H9 (cell line): ENCODE measurements around the gene MOCS1. TPM values are rescaled to one million over a fixed set of nuclear protein-coding genes. Genes with fewer than 3 reads are reported as not detected.

Experiments
- DNase-seq: peaks from one replicate; pipeline ENCODE4 v3.0.0-alpha.2; 2017
- H2AFZ ChIP-seq: one replicate; pipeline ENCODE4 v1.6.1; 2013; ENCODE audit warnings: mild to moderate bottlenecking, low read length, control low read depth, moderate library complexity
- H2AK5ac ChIP-seq: 2 replicates; pipeline ENCODE4 v1.6.1; 2013; ENCODE audit warnings: low read length, control low read depth, mixed read lengths; ENCODE audit not compliant: insufficient read length
- H2BK120ac ChIP-seq: one replicate; pipeline ENCODE4 v1.6.1; 2013; ENCODE audit warnings: low read depth, mild to moderate bottlenecking, low read length, control low read depth, inconsistent platforms; ENCODE audit not compliant: poor library complexity, severe bottlenecking
- H2BK12ac ChIP-seq: 2 replicates; pipeline ENCODE4 v1.6.1; 2013; ENCODE audit warnings: low read length, control low read depth, mixed read lengths, low read depth; ENCODE audit not compliant: insufficient read length
- H2BK15ac ChIP-seq: 2 replicates; pipeline ENCODE4 v1.6.1; 2013; ENCODE audit warnings: low read depth, low read length, control low read depth
- H2BK20ac ChIP-seq: one replicate; pipeline ENCODE4 v1.6.1; 2013; ENCODE audit warnings: low read depth, mild to moderate bottlenecking, low read length, control low read depth, inconsistent platforms; ENCODE audit not compliant: poor library complexity, severe bottlenecking
- H2BK5ac ChIP-seq: 2 replicates; pipeline ENCODE4 v1.6.1; 2013; ENCODE audit warnings: low read length, control low read depth, mixed read lengths; ENCODE audit not compliant: insufficient read length
- H3K14ac ChIP-seq: 2 replicates; pipeline ENCODE4 v1.6.1; 2013; ENCODE audit warnings: low read length, control low read depth; ENCODE audit not compliant: insufficient read depth
- H3K18ac ChIP-seq: 2 replicates; pipeline ENCODE4 v1.6.1; 2013; ENCODE audit warnings: low read depth, mild to moderate bottlenecking, mixed read lengths, low read length, control low read depth; ENCODE audit not compliant: insufficient read length
- H3K23ac ChIP-seq: 2 replicates; pipeline ENCODE4 v1.6.1; 2013; ENCODE audit warnings: low read length, control low read depth, mixed read lengths, low read depth; ENCODE audit not compliant: insufficient read length
- H3K23me2 ChIP-seq: 2 replicates; pipeline ENCODE4 v1.6.1; 2013; ENCODE audit warnings: low read depth, mild to moderate bottlenecking, mixed read lengths, low read length, control low read depth; ENCODE audit not compliant: insufficient read length, poor library complexity, severe bottlenecking
- H3K27ac ChIP-seq: 2 replicates; pipeline ENCODE4 v1.5.1; 2013; ENCODE audit warnings: low read length, control low read depth, mixed read lengths, low read depth; ENCODE audit not compliant: insufficient read length
- H3K27me3 ChIP-seq: 2 replicates; pipeline ENCODE4 v1.6.1; 2013; ENCODE audit warnings: low read length, control low read depth, inconsistent platforms; ENCODE audit not compliant: insufficient read depth
- H3K4ac ChIP-seq: 2 replicates; pipeline ENCODE4 v1.6.1; 2013; ENCODE audit warnings: low read depth, mild to moderate bottlenecking, control low read depth, inconsistent platforms, low read length, moderate library complexity
- H3K4me1 ChIP-seq: 2 replicates; pipeline ENCODE4 v1.6.1; 2013; ENCODE audit warnings: low read length, control low read depth, inconsistent platforms; ENCODE audit not compliant: insufficient read depth
- H3K4me2 ChIP-seq: 2 replicates; pipeline ENCODE4 v1.6.1; 2013; ENCODE audit warnings: low read length, control low read depth, mixed read lengths; ENCODE audit not compliant: insufficient read length, insufficient read depth
- H3K56ac ChIP-seq: 2 replicates; pipeline ENCODE4 v1.6.1; 2013; ENCODE audit warnings: low read depth, mild to moderate bottlenecking, mixed read lengths, low read length, control low read depth; ENCODE audit not compliant: insufficient read length
- H3K79me1 ChIP-seq: 2 replicates; pipeline ENCODE4 v1.6.1; 2013; ENCODE audit warnings: low read depth, mild to moderate bottlenecking, moderate library complexity, low read length, control low read depth, inconsistent platforms; ENCODE audit not compliant: insufficient read depth, poor library complexity, severe bottlenecking
- H3K79me2 ChIP-seq: 2 replicates; pipeline ENCODE4 v1.6.1; 2013; ENCODE audit warnings: low read length, control low read depth, inconsistent platforms; ENCODE audit not compliant: insufficient read depth
- H3K9ac ChIP-seq: 2 replicates; pipeline ENCODE4 v1.6.1; 2013; ENCODE audit warnings: low read length, control low read depth, mixed read lengths; ENCODE audit not compliant: insufficient read length; ENCODE audit errors: extremely low read depth
- H3K9me3 ChIP-seq: one replicate; pipeline ENCODE4 v1.6.1; 2013; ENCODE audit warnings: low read depth, low read length, inconsistent platforms; ENCODE audit not compliant: control insufficient read depth
- H3T11ph ChIP-seq: one replicate; pipeline ENCODE4 v1.6.1; 2013; ENCODE audit warnings: mild to moderate bottlenecking, low read length, control low read depth, inconsistent platforms
- H4K20me1 ChIP-seq: one replicate; pipeline ENCODE4 v1.6.1; 2013; ENCODE audit not compliant: control insufficient read depth, insufficient read length, insufficient read depth
- H4K5ac ChIP-seq: 2 replicates; pipeline ENCODE4 v1.6.1; 2013; ENCODE audit warnings: low read depth, mild to moderate bottlenecking, mixed read lengths, low read length, control low read depth; ENCODE audit not compliant: insufficient read length
- H4K8ac ChIP-seq: replicated peaks from 2 replicates; pipeline ENCODE4 v1.6.1; 2013; ENCODE audit warnings: low read length, control low read depth, mixed read lengths, low read depth; ENCODE audit not compliant: insufficient read length
- H4K91ac ChIP-seq: 2 replicates; pipeline ENCODE4 v1.6.1; 2013; ENCODE audit warnings: low read depth, mild to moderate bottlenecking, moderate library complexity, mixed read lengths, low read length, control low read depth; ENCODE audit not compliant: insufficient read length
- H3K27ac Mint-ChIP-seq, 3 experiments: 2 replicates in 2 of 3; 3 replicates in 1 of 3; pipeline ENCODE4 v1.8.0; 2020 to 2021; ENCODE audit warnings: mixed read lengths in 3 of 3, mild to moderate bottlenecking in 1 of 3, moderate library complexity in 1 of 3
- H3K27me3 Mint-ChIP-seq: 2 replicates; pipeline ENCODE4 v1.8.0; 2021; ENCODE audit warnings: low read depth, mild to moderate bottlenecking, moderate library complexity, mixed read lengths
- H3K36me3 Mint-ChIP-seq, 3 experiments: 2 replicates in 2 of 3; 3 replicates in 1 of 3; pipeline ENCODE4 v1.8.0; 2020 to 2021; ENCODE audit warnings: low read depth in 3 of 3, mixed read lengths in 3 of 3; ENCODE audit not compliant: insufficient read depth in 1 of 3
- H3K4me1 Mint-ChIP-seq, 2 experiments: 2 replicates each; pipeline ENCODE4 v1.8.0; 2020; ENCODE audit warnings: mixed read lengths in 2 of 2
- H3K4me3 Mint-ChIP-seq, 2 experiments: 2 replicates in 1 of 2; 3 replicates in 1 of 2; pipeline ENCODE4 v1.8.0; 2020 to 2021; ENCODE audit warnings: mild to moderate bottlenecking in 2 of 2, mixed read lengths in 2 of 2, moderate library complexity in 1 of 2
- H3K9me3 Mint-ChIP-seq, 2 experiments: 2 replicates in 1 of 2; 3 replicates in 1 of 2; pipeline ENCODE4 v1.8.0; 2020; ENCODE audit warnings: mild to moderate bottlenecking in 2 of 2, mixed read lengths in 2 of 2, moderate library complexity in 1 of 2
- CTCF ChIP-seq: fragments of 200-600 bp; sonication (generic); conservative IDR thresholded peaks from 3 replicates; pipeline ENCODE4 v1.8.0; 2021; ENCODE audit warnings: antibody characterized with exemption, mild to moderate bottlenecking
- WGBS: extraction: QIAGEN DNeasy Blood & Tissue Kit; methylation state at CpG from one replicate; pipeline ENCODE4 v1.1.7; 2013; ENCODE audit warnings: missing lambda C conversion rate, low lambda C conversion rate, mixed read lengths; ENCODE audit not compliant: insufficient read length; ENCODE audit errors: extremely low coverage; 5-methylcytosine and 5-hydroxymethylcytosine counted together
- total RNA-seq: library from RNA; stranded (reverse); gene quantifications from 2 replicates; pipeline ENCODE4 v1.2.1, GENCODE V29; 2021

Gene MOCS1
- total RNA-seq, 1 experiment from 2014 or later: 15.2 TPM

GRCh38 chr6:39899554-39900295, 34.5 kb downstream of the MOCS1 start:
- H2BK12ac ChIP-seq: no peak overlapping the region
- H3K27me3 ChIP-seq: no peaks in the 10 kb centered on the region
- no peak overlapping the region for H4K8ac ChIP-seq
- H3K56ac ChIP-seq: no peak overlapping the region
- WGBS: no CpG with 5 or more reads among the region's 10 CpGs
- no peak overlapping the region for H3K18ac ChIP-seq
- no peak overlapping the region for H2BK15ac ChIP-seq
- H3K79me1 ChIP-seq: no peaks in the 10 kb centered on the region
- no peak overlapping the region for H2AK5ac ChIP-seq
- peaks cover 10% of the 10 kb centered on the region; the same call in 1 of the 2 replicates for H3K4me1 ChIP-seq
- H3K4me2 ChIP-seq: no peak overlapping the region
- TF ChIP-seq CTCF: no peak
- no peak overlapping the region for H3K4ac ChIP-seq
- no peak overlapping the region; a peak in 1 of 7 replicates for H3K27ac Mint-ChIP-seq
- peaks cover 15 to 16% of the 10 kb centered on the region in 2 experiments for H3K4me1 Mint-ChIP-seq
- no peaks in the 10 kb centered on the region for H3K23me2 ChIP-seq
- H3K9me3 Mint-ChIP-seq: peaks cover 0 to 2% of the 10 kb centered on the region in 2 experiments; a peak in 1 of 5 replicates
- DNase-seq: no peak
- no peaks in the 10 kb centered on the region for H3K79me2 ChIP-seq
- no peak overlapping the region for H3K9ac ChIP-seq
- no peak overlapping the region for H3K14ac ChIP-seq
- H2BK5ac ChIP-seq: no peak overlapping the region
- H3K23ac ChIP-seq: no peak overlapping the region
- no peak overlapping the region for H2BK120ac ChIP-seq
- no peaks in the 10 kb centered on the region for H4K20me1 ChIP-seq
- peaks cover 0 to 4% (median 4%) of the 10 kb centered on the region in 3 experiments; a peak in 4 of 7 replicates for H3K36me3 Mint-ChIP-seq
- no peak overlapping the region for H3K27ac ChIP-seq
- peaks cover 7% of the 10 kb centered on the region for H3K27me3 Mint-ChIP-seq
- H3K4me3 Mint-ChIP-seq: no peak overlapping the region
- H2BK20ac ChIP-seq: no peak overlapping the region
- no peaks in the 10 kb centered on the region for H3K9me3 ChIP-seq
- no peak overlapping the region for H2AFZ ChIP-seq
- H4K91ac ChIP-seq: no peak overlapping the region
- H3T11ph ChIP-seq: no peak overlapping the region
- H4K5ac ChIP-seq: no peak overlapping the region
